Natural killer cell (primary cell): ENCODE data around the gene RTN1. TPM values are rescaled to one million over a fixed set of nuclear protein-coding genes. Genes with fewer than 3 reads are reported as not detected.
"Not testable (repeated sequence)": the region's sequence is repeated elsewhere in the genome, so short reads cannot be mapped to it uniquely, and the experiment has no call there.

ENCODE experiments used
- ATAC-seq, 3 donors: fragments of 150-1000 bp in 2 of 3; fragments of 200-7000 bp in 1 of 3; cut with Tn5 transposase; 1 replicate in 1 of 3; 2 replicates in 2 of 3; pipeline ENCODE4 v1.10.0; 2021; ENCODE audit warnings: mild to moderate bottlenecking in 2 of 3, moderate library complexity in 2 of 3
- DNase-seq, 2 donors: peaks; one replicate each; pipeline versions ENCODE4 v3.0.0 to v3.0.0-alpha.2; 2013 to 2021; ENCODE audit warnings: mixed read lengths in 1 of 2
- H3K27ac ChIP-seq: one replicate; pipeline ENCODE4 v1.5.1; 2013; ENCODE audit warnings: mild to moderate bottlenecking, low read length
- H3K27me3 ChIP-seq: one replicate; pipeline ENCODE4 v1.6.1; 2013; ENCODE audit warnings: low read length; ENCODE audit not compliant: control insufficient read depth, insufficient read depth
- H3K36me3 ChIP-seq: one replicate; pipeline ENCODE4 v1.6.1; 2013; ENCODE audit warnings: low read length; ENCODE audit not compliant: control insufficient read depth, insufficient read depth
- H3K4me1 ChIP-seq: one replicate; pipeline ENCODE4 v1.6.1; 2013; ENCODE audit warnings: low read length; ENCODE audit not compliant: control insufficient read depth, insufficient read depth
- H3K4me3 ChIP-seq: one replicate; pipeline ENCODE4 v1.5.1; 2013; ENCODE audit warnings: low read length
- H3K9me3 ChIP-seq: one replicate; pipeline ENCODE4 v1.6.1; 2013; ENCODE audit warnings: low read length; ENCODE audit not compliant: control insufficient read depth, insufficient read depth
- H3K27ac Mint-ChIP-seq, 2 donors: one replicate each; pipeline ENCODE4 v1.8.0; 2022; ENCODE audit warnings: mild to moderate bottlenecking in 2 of 2, mixed read lengths in 2 of 2, moderate library complexity in 1 of 2
- H3K27me3 Mint-ChIP-seq, 2 donors: one replicate each; pipeline ENCODE4 v1.8.0; 2022; ENCODE audit warnings: low read depth in 2 of 2, mixed read lengths in 2 of 2
- H3K36me3 Mint-ChIP-seq: one replicate; pipeline ENCODE4 v1.8.0; 2022; ENCODE audit warnings: mixed read lengths
- H3K4me1 Mint-ChIP-seq, 2 donors: one replicate each; pipeline ENCODE4 v1.8.0; 2022; ENCODE audit warnings: mixed read lengths in 2 of 2
- H3K4me3 Mint-ChIP-seq: one replicate; pipeline ENCODE4 v1.8.0; 2022; ENCODE audit warnings: mild to moderate bottlenecking, moderate library complexity, mixed read lengths
- H3K9me3 Mint-ChIP-seq, 2 donors: one replicate each; pipeline ENCODE4 v1.8.0; 2022; ENCODE audit warnings: mixed read lengths in 2 of 2
- WGBS: methylation state at CpG from one replicate; pipeline ENCODE4 v1.1.7; 2013; ENCODE audit warnings: missing lambda C conversion rate; ENCODE audit not compliant: insufficient coverage; 5-methylcytosine and 5-hydroxymethylcytosine counted together
- intact Hi-C: fragments of 100-400 bp; cut with micrococcal nuclease; formaldehyde crosslinking; loops from one replicate; pipeline ENCODE4 v1.14.2; 2022
- total RNA-seq, 4 donors: library from RNA; stranded (reverse); fragments of 120-200 nt in 1 of 4; gene quantifications; one replicate each; pipeline versions ENCODE4 v1.2.3 to v1.2.4, GENCODE V29; 2013 to 2022
- TF ChIP-seq, protein P1 (sequence below): fragments of 200-600 bp; IDR thresholded peaks from one replicate; pipeline ENCODE4 v1.8.0; 2022; ENCODE audit warnings: antibody characterized with exemption

The RTN1 gene
- total RNA-seq, 3 donors from 2014 or later (not counting 1 experiment from before 2014, with no cell fraction given) = 1.9 to 3.6 (median 2.3) TPM

DNA sequence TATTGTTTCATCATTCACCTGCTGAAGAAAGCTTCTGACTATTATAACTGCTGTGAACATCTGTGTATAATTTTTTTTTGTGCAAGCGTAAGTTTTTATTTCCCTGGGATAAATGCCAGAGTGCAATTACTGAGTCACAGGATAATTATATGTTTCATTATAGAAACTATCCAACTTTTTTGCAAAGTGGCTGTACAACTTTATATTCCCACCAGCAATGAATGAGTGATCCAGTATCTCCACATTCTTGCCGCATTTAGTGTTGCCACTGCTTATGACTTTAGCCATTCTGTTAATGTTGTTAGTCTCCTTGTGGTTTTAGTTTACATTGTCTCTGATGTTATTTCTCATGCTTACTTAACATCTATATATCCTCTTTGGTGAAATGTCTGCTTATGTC, 205.8 kb downstream of the RTN1 start:
- no peak for DNase-seq
- H3K27me3 ChIP-seq = no peaks in the 10 kb centered on the region
- Mint-ChIP-seq H3K27me3 (no peaks in the 10 kb centered on the region), H3K4me1 (no peaks in the 10 kb centered on the region), H3K36me3 (no peaks in the 10 kb centered on the region), H3K27ac (no peak overlapping the region), H3K9me3 (peaks cover 8 to 9% of the 10 kb centered on the region in 2 donors), H3K4me3 (no peak overlapping the region)
- no peaks in the 10 kb centered on the region for H3K9me3 ChIP-seq
- no peaks in the 10 kb centered on the region for H3K4me1 ChIP-seq
- TF ChIP-seq, protein P1, sequence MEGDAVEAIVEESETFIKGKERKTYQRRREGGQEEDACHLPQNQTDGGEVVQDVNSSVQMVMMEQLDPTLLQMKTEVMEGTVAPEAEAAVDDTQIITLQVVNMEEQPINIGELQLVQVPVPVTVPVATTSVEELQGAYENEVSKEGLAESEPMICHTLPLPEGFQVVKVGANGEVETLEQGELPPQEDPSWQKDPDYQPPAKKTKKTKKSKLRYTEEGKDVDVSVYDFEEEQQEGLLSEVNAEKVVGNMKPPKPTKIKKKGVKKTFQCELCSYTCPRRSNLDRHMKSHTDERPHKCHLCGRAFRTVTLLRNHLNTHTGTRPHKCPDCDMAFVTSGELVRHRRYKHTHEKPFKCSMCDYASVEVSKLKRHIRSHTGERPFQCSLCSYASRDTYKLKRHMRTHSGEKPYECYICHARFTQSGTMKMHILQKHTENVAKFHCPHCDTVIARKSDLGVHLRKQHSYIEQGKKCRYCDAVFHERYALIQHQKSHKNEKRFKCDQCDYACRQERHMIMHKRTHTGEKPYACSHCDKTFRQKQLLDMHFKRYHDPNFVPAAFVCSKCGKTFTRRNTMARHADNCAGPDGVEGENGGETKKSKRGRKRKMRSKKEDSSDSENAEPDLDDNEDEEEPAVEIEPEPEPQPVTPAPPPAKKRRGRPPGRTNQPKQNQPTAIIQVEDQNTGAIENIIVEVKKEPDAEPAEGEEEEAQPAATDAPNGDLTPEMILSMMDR = no peak
- no peak overlapping the region for H3K27ac ChIP-seq
- intact Hi-C loops = no loop called here
- 100% methylated on average over 1 of the region's 2 CpGs for WGBS
- ATAC-seq = no peak
- no peak overlapping the region for H3K4me3 ChIP-seq
- no peaks in the 10 kb centered on the region for H3K36me3 ChIP-seq

DNA sequence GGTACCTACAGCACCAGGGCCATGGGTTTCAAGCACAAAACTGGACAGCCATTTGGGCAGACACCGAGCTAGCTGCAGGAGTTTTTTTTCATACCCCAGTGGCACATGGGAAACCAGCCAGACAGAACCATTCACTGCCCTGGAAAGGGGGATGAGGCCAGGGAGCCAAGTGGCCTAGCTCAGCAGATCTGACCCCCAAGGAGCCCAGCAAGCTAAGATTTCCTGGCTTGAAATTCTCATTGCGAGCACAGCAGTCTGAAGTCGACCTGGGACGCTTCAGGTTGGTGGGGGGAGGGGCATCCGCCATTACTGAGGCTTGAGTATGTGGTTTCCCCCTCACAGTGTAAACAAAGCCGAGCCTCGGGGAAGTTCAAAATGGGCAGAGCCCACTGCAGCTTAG, 212.8 kb downstream of the RTN1 start:
- Histone ChIP-seq H3K36me3 (no peaks in the 10 kb centered on the region), H3K9me3 (no peaks in the 10 kb centered on the region), H3K27ac (no peak overlapping the region), H3K4me1 (no peaks in the 10 kb centered on the region), H3K27me3 (no peaks in the 10 kb centered on the region), H3K4me3 (no peak overlapping the region)
- Mint-ChIP-seq H3K27ac (no peak overlapping the region), H3K4me3 (no peak overlapping the region), H3K4me1 (no peaks in the 10 kb centered on the region), H3K9me3 (peaks cover 7 to 13% of the 10 kb centered on the region in 2 donors), H3K27me3 (no peaks in the 10 kb centered on the region), H3K36me3 (no peaks in the 10 kb centered on the region)
- intact Hi-C loops = no loop called here
- WGBS = 76% methylated on average over 7 of the region's 7 CpGs
- ATAC-seq = no peak
- no peak for DNase-seq
- TF ChIP-seq, protein P1 = no peak

DNA sequence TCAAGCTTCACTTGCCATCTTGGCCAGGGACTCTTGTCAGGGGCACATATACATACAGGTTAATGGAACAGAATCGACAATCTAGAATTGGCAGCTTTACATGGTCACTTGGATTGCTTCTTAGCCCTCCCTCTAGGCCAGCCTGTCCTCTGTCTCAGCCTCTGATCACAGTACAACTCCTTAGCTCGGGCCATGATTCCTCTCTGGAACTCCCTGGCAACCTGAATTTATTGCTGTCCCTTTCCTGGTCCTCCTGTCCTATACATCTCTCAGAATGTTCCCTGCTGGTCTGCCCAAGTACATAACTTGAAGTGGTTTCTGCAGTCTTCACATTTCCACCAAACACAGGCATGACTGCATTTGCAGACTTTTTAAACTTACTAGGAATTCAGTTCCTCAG, 214.1 kb downstream of the RTN1 start:
- 76% methylated on average over 2 of the region's 2 CpGs for WGBS
- ATAC-seq = no peak
- Mint-ChIP-seq H3K4me1 (no peaks in the 10 kb centered on the region), H3K9me3 (peaks cover 8 to 12% of the 10 kb centered on the region in 2 donors), H3K4me3 (no peak overlapping the region), H3K36me3 (no peaks in the 10 kb centered on the region), H3K27me3 (no peaks in the 10 kb centered on the region), H3K27ac (no peak overlapping the region)
- no peak overlapping the region for H3K27ac ChIP-seq
- TF ChIP-seq, protein P1 = no peak
- H3K9me3 ChIP-seq = no peaks in the 10 kb centered on the region
- intact Hi-C loops = no loop called here
- H3K4me1 ChIP-seq = no peaks in the 10 kb centered on the region
- H3K27me3 ChIP-seq = no peaks in the 10 kb centered on the region
- no peak for DNase-seq
- no peak overlapping the region for H3K4me3 ChIP-seq
- H3K36me3 ChIP-seq = no peaks in the 10 kb centered on the region

DNA sequence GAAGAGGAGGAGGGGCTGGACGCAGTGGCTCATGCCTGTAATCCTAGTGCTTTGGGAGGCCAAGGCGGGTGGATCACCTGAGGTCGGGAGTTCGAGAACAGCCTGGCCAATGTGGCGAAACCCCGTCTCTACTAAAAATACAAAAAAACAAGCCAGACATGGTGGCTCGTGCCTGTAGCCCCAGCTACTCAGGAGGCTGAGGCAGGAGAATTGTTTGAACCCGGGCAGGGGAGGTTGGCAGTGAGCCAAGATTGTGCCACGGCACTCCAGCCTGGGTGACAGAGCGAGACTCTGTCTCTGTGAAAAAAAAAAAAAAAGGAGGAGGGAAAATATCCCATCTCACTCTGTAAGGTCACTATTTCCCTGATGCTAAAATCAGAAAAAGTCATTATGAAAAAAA, 216.4 kb downstream of the RTN1 start:
- H3K4me1 ChIP-seq, ATAC-seq, H3K27me3 ChIP-seq, intact Hi-C loops, H3K4me1 Mint-ChIP-seq, H3K9me3 ChIP-seq, H3K4me3 Mint-ChIP-seq, H3K36me3 Mint-ChIP-seq, H3K4me3 ChIP-seq, H3K36me3 ChIP-seq, H3K27ac ChIP-seq, H3K9me3 Mint-ChIP-seq, H3K27me3 Mint-ChIP-seq, H3K27ac Mint-ChIP-seq, DNase-seq: not testable (repeated sequence)
- 94% methylated on average over 9 of the region's 10 CpGs for WGBS

DNA sequence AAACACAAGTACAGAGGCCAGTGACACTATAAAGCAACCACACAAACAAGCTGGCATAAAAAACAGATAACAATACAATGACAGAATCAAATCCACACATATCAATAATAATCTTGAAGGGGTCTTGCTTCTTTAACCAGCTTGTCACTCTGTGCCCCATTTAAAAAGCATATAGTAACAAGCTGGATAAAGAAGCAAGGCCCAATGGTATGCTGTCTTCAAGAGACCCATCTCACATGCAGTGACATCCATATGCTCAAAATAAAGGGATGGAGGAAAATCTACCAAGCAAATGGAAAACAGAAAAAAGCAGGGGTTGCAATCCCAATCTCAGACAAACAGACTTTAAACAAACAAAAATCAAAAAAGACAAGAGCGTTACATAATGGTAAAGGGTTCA, 223.7 kb downstream of the RTN1 start:
- H3K4me3 ChIP-seq, H3K36me3 ChIP-seq, H3K27me3 ChIP-seq, H3K27ac Mint-ChIP-seq, H3K4me3 Mint-ChIP-seq, intact Hi-C loops, H3K4me1 Mint-ChIP-seq, DNase-seq, ATAC-seq, H3K27me3 Mint-ChIP-seq, H3K27ac ChIP-seq, H3K4me1 ChIP-seq: not testable (repeated sequence)
- peaks cover 15% of the 10 kb centered on the region for H3K36me3 Mint-ChIP-seq
- 100% methylated on average over 1 of the region's 1 CpG for WGBS
- peaks cover 17 to 19% of the 10 kb centered on the region in 2 donors for H3K9me3 Mint-ChIP-seq
- H3K9me3 ChIP-seq = peaks cover 14% of the 10 kb centered on the region
